ENCODE results near the gene FBRSL1.

FBRSL1 gene

DNA sequence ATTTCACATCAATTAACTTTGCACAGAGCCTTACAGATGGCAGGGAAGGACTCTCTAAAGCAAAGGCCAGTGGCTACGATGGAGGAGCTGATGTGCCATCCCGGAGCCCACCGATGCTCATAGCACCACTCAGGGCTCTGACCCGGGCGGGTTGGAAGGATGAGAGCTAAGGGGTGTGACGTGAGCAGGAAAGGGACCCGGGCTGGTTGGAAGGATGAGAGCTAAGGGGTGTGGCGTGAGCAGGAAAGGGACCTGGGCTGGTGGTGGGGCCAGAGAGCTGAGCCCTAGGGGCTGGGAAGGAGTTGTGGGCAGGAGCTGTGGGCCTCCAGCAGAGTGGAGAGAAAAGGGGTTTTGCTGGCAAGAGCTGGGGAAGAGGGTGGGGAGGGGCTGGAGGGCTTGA is 3.8 kb upstream of the FBRSL1 start:
- Histone ChIP-seq H3K4me1 (ENCODE audit: low read depth, poor library complexity, severe bottlenecking) (no peaks in the 10 kb centered on the region), H3K36me3 (ENCODE audit: insufficient read depth) (no peaks in the 10 kb centered on the region), H3K9ac (no peak overlapping the region), H3K79me2 (ENCODE audit: insufficient read depth, low read depth) (no peaks in the 10 kb centered on the region), H3K4me2 (no peak overlapping the region), H3K27ac (no peak overlapping the region), H2AFZ (ENCODE audit: low read depth) (no peak overlapping the region), H3K27me3 (ENCODE audit: insufficient read depth, low read depth) (peaks cover 4% of the 10 kb centered on the region; the same call in 1 of the 2 replicates), H4K20me1 (ENCODE audit: insufficient read depth) (no peaks in the 10 kb centered on the region), H3K4me3 (IDR thresholded peaks at IDR 0.05; ENCODE audit: insufficient read depth, low read depth, low read length) (no peak overlapping the region)
- TF ChIP-seq, protein P1, sequence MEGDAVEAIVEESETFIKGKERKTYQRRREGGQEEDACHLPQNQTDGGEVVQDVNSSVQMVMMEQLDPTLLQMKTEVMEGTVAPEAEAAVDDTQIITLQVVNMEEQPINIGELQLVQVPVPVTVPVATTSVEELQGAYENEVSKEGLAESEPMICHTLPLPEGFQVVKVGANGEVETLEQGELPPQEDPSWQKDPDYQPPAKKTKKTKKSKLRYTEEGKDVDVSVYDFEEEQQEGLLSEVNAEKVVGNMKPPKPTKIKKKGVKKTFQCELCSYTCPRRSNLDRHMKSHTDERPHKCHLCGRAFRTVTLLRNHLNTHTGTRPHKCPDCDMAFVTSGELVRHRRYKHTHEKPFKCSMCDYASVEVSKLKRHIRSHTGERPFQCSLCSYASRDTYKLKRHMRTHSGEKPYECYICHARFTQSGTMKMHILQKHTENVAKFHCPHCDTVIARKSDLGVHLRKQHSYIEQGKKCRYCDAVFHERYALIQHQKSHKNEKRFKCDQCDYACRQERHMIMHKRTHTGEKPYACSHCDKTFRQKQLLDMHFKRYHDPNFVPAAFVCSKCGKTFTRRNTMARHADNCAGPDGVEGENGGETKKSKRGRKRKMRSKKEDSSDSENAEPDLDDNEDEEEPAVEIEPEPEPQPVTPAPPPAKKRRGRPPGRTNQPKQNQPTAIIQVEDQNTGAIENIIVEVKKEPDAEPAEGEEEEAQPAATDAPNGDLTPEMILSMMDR (conservative IDR thresholded peaks at IDR 0.05; ENCODE audit: low read depth, low read length): no peak

DNA sequence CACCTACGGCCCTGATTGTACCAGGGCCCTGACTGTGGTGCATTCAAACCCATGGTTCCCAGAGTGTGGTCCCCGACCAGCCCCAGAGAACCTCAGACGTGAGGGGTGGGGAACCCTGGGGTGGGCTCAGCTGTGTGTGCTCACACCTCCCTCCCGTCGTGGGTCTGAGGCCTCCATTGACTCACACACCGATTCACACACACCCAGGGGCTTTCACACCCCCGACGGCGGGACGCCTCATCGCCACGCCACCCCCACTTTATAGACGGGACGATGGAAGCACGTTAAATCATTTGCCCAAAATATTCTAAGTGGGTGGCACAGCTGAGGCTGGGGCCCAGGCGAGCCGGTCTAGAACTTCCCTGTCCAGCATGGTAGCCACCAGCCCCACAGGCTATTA is 3.4 kb upstream of the FBRSL1 start:
- H4K20me1 ChIP-seq (ENCODE audit: insufficient read depth): no peaks in the 10 kb centered on the region
- no peak overlapping the region for H3K4me3 ChIP-seq (IDR thresholded peaks at IDR 0.05; ENCODE audit: insufficient read depth, low read depth, low read length)
- H3K36me3 ChIP-seq (ENCODE audit: insufficient read depth): no peaks in the 10 kb centered on the region
- H2AFZ ChIP-seq (ENCODE audit: low read depth): no peak overlapping the region
- H3K4me1 ChIP-seq (ENCODE audit: low read depth, poor library complexity, severe bottlenecking): no peaks in the 10 kb centered on the region
- no peak overlapping the region for H3K4me2 ChIP-seq
- no peak overlapping the region for H3K9ac ChIP-seq
- H3K79me2 ChIP-seq (ENCODE audit: insufficient read depth, low read depth): no peaks in the 10 kb centered on the region
- peaks cover 4% of the 10 kb centered on the region; the same call in 1 of the 2 replicates for H3K27me3 ChIP-seq (ENCODE audit: insufficient read depth, low read depth)
- H3K27ac ChIP-seq: no peak overlapping the region
- TF ChIP-seq, protein P1 (conservative IDR thresholded peaks at IDR 0.05; ENCODE audit: low read depth, low read length): no peak

DNA sequence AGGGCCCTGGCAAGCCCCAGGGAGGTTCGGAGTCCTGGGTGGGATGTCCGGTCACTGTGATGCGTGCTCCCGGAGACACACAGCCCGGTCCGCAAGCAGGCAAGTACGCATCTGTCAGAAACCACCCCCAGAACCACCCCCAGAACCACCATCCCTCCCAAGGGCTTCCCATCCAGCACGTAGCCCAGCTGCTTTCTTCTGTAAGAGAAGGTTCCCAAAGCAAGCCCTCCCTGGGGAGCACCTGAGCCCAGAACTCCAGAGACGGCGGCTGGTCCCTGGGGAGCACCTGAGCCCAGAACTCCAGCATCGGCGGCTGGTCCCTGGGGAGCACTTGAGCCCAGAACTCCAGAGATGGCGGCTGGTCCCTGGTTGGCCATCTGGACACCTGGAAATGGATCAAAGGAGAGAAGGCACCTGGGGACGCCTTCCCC is 2.6 kb upstream of the FBRSL1 start:
- H3K36me3 ChIP-seq (ENCODE audit: insufficient read depth): no peaks in the 10 kb centered on the region
- H3K9ac ChIP-seq: no peak overlapping the region
- no peak overlapping the region for H3K4me3 ChIP-seq (IDR thresholded peaks at IDR 0.05; ENCODE audit: insufficient read depth, low read depth, low read length)
- H3K4me1 ChIP-seq (ENCODE audit: low read depth, poor library complexity, severe bottlenecking): no peaks in the 10 kb centered on the region
- no peak overlapping the region for H2AFZ ChIP-seq (ENCODE audit: low read depth)
- H4K20me1 ChIP-seq (ENCODE audit: insufficient read depth): no peaks in the 10 kb centered on the region
- no peaks in the 10 kb centered on the region for H3K79me2 ChIP-seq (ENCODE audit: insufficient read depth, low read depth)
- H3K27ac ChIP-seq: no peak overlapping the region
- H3K27me3 ChIP-seq (ENCODE audit: insufficient read depth, low read depth): peaks cover 4% of the 10 kb centered on the region; the same call in 1 of the 2 replicates
- H3K4me2 ChIP-seq: no peak overlapping the region
- TF ChIP-seq, protein P1 (conservative IDR thresholded peaks at IDR 0.05; ENCODE audit: low read depth, low read length): no peak

DNA sequence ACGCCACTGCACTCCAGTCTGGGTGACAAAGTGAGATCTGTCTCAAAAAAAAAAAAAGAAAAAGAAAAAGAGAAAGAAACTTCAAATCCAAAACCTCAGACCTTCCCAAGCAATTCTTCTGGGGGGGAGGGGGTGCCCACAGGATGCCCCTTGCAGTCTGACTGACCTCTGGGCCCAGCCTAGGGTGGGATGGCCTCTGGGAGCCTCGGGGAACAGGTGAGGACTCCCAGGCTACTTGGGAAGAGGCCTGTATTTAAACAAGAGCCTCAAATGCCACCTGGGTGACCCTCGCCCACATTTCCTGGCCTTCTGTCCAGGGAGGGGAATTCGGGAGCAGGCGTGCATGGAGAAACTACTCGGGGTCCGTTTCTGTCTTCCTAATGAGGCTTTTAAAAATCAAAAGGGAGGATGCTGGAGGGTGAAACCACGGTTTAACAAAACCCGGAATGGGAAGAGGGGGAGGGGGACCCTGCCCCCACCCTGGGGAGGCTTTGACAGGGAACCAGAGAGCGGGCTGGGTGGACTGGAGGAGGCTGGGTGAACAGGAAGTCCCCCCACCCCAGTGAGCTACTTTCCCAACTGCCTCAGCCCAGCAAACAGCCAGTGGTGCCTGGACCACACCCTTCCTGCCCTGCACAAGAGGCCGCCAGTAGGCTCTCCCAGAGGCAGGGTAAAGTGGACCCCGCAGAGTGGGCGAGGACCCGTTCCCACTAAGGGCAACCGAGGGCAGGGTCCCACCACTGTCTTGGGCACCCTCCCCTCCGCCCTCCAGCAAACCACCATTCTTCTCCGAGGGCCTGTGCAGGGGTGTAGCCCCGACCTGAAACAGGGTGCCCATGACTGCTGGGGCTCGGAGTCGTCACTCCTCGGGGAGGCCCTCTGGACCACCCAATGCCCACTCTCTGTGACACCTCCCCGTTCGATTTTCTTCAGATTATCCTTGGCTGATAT is 1.5 kb upstream of the FBRSL1 start:
- TF ChIP-seq, protein P1 (conservative IDR thresholded peaks at IDR 0.05; ENCODE audit: low read depth, low read length): no peak
- Histone ChIP-seq H2AFZ (ENCODE audit: low read depth) (no peak overlapping the region; the same call in 1 of the 2 replicates), H3K79me2 (ENCODE audit: insufficient read depth, low read depth) (no peaks in the 10 kb centered on the region), H3K27ac (no peak overlapping the region), H3K9ac (no peak overlapping the region), H3K4me3 (IDR thresholded peaks at IDR 0.05; ENCODE audit: insufficient read depth, low read depth, low read length) (no peak overlapping the region), H3K36me3 (ENCODE audit: insufficient read depth) (no peaks in the 10 kb centered on the region), H3K4me2 (0 out of 2 replicates have a peak overlapping the region, but pooled peaks have one; percentile 13), H4K20me1 (ENCODE audit: insufficient read depth) (no peaks in the 10 kb centered on the region), H3K4me1 (ENCODE audit: low read depth, poor library complexity, severe bottlenecking) (no peaks in the 10 kb centered on the region), H3K27me3 (ENCODE audit: insufficient read depth, low read depth) (no peaks in the 10 kb centered on the region; the same call in 1 of the 2 replicates)

Measured in KMS-11 (cell line).